Measurements from ENCODE around the gene KCNC4.
A peak's percentile ranks its signal among the peaks of the same experiment; 100 is the strongest.

Gene KCNC4

GRCh38 chr1:110209715-110210603 is at the start of gene KCNC4:
Gene KCNC4 (plus strand): TSS chr1:110210314. CDS start chr1:110211500, 1,186 bp downstream.
- DNase-seq: peak; percentile 75

DNA sequence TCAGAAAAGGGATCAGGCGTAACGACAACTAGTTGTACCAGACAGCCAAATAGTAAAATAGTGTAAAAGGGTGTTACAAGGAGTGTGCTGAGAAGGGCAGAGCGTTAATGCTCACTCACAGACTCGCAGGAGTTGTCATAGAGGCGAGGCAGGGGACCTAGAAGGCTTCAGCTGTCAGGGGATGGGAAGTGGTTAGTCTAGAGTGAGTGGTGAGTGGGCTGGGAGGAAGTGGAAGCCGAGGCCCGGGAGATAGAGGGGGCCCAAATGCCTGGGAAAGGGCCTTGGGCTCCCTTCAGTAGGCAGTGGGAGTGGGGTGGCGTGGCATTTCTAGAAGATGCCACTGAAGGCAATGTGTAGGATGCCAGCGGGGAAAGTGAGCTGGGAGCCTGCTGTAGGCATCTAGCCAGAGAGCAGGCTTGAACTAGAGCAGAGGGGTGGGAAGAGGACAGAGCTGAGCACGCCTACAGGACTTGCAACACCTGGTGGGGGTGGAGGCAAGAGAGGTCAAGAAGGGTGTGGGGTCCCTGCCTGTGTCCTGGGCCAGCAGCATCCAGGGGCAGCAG is 49.5 kb upstream of the KCNC4 start:
- DNase-seq: no peak

DNA sequence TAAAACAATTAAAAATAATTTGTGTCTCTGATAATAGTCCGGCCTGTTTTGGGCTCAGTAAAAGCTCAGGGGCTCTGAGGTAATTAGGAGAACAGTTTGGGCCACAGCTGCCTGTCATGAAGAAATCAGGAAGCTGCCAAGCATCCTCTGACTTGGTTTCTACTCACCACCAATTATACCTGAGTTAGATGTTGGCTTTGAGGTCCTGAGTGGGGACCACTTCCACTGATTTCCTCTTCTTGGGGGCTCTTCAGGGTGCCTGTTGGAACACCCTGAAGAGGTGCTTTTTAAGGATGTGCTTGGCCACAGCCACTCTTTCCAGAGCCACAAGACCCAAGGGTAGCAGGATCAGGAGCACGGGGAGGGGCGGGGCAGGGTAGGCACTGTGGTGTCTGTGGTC is 48.9 kb upstream of the KCNC4 start:
- DNase-seq: no peak

- DNase-seq: peak; percentile 23
Measured at GRCh38 chr1:110161849-110162248, 48.3 kb upstream of the KCNC4 start.

GRCh38 chr1:110163591-110163990 is 46.5 kb upstream of the KCNC4 start:
- DNase-seq: no peak

DNA sequence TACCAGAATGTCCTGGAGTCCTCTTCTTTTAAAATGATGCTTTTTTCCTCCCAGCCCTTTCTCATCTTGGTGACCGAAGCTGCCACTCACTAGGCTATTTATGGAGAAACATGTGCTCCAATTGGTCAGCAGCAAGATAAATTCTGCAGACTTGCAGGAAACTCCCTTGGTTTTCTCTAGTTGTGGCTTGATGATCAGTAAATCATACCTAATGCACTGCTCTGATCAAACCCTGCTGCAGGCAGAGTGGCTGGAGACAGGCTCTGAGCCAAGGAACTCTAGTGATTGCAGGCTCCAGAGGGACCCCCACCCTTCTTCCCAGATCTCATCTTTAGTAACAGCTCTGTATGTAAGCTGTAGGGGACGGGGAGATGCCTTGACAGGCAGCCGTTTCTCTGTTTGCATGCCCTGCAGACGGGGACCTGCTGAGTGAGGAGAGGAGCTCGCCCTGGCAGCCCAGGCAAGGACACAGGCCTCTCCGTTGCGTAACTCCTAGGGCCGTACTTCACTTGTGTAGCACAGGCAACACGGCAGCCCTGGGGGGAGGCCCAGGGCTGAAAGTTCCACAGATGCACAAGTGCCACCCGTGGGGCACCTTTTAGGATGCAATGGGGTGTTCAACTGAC is 45.3 kb upstream of the KCNC4 start:
- no peak for DNase-seq

- no peak for DNase-seq
Measured at GRCh38 chr1:110165761-110166231, 44.3 kb upstream of the KCNC4 start.

DNA sequence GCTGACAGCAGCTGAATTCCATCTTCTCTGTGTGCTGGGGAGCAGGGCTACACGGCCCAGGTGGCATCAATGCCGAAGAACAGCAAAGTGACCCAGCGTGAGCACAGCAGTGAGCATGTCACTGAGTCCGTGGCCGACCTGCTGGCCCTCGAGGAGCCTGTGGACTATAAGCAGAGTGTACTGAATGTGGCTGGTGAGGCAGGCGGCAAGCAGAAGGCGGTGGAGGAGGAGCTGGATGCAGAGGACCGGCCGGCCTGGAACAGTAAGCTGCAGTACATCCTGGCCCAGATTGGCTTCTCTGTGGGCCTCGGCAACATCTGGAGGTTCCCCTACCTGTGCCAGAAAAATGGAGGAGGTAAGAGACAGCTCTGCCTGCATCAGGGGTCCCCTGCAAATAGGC is 43.3 kb upstream of the KCNC4 start:
- no peak for DNase-seq

- peak; percentile 50 for DNase-seq
Measured at GRCh38 chr1:110170766-110171733, 39.1 kb upstream of the KCNC4 start.

- no peak for DNase-seq
Measured at GRCh38 chr1:110172001-110172400, 38.1 kb upstream of the KCNC4 start.

GRCh38 chr1:110173466-110174105 is 36.5 kb upstream of the KCNC4 start:
- DNase-seq: no peak

DNA sequence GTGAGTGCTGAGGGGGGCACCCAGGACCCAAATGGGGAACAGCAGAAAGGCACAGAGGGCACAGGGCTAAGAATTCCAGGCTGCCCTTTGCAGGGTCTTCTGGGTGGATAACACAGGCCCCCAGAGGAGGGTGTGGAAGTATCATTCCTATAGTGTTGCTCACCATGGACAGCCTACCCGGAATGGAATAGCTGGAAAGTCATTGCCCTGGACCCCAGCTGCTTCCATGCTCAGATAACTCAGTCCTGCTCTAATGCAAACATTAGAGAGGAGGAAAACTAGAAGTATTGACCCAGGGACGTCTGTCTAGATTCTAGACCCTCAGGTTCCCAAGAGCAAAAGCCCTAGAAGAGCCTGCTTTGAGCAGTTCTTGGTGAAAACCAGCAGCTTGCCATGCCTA is 35.2 kb upstream of the KCNC4 start:
- DNase-seq: no peak

GRCh38 chr1:110176299-110176956 is 33.7 kb upstream of the KCNC4 start:
- peak; percentile 87 for DNase-seq

- DNase-seq: no peak
Measured at GRCh38 chr1:110177775-110178174, 32.3 kb upstream of the KCNC4 start.

- no peak for DNase-seq
Measured at GRCh38 chr1:110183642-110184167, 26.4 kb upstream of the KCNC4 start.

DNA sequence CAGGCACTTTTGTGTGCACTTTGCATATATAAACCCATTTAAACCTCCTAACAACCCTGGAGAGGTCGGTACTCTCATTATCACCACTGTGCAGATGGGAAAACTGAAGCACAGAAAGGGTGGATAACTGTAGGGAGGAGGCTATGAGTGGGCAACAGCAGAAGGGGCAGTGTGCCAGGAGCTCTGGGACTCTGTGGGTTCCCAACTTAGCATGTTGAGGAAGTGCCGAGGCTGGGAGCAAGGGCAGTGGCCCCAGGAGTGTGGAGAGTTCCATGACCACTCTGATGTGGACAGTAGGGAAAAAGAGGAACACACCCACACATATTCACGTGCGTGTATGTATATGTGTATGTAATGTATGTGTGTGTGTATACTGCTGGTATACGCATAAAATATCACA is 25.7 kb upstream of the KCNC4 start:
- DNase-seq: no peak

GRCh38 chr1:110185181-110185580 is 24.9 kb upstream of the KCNC4 start:
- DNase-seq: peak; percentile 82

DNA sequence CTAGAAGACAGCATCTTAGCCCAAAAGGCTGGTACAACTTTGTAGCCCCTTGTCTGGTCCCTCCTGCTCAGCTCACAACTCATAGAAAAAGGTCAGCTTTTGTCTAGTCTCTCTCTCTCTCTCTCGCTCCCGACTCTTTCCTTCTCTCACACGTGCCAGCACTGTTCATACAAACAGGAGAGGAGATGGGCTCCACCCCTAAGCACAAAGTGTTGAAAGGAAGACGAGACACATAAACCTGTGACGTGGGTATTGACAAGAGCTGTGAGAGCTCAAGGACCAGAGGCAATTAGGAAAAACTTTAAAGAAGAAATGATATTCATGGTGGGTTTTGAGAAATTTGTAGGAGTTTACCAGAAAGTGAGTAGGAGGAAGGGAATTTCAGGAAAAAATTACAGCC is 23.6 kb upstream of the KCNC4 start:
- DNase-seq: no peak

GRCh38 chr1:110187139-110187890 is 22.8 kb upstream of the KCNC4 start:
- DNase-seq: no peak

GRCh38 chr1:110188035-110188618 is 22.0 kb upstream of the KCNC4 start:
- DNase-seq: no peak
